Measurements from ENCODE around the gene NCOR2. TPM values are rescaled to one million over a fixed set of nuclear protein-coding genes. Genes with fewer than 3 reads are reported as not detected.

Gene NCOR2
- total and polyA plus RNA-seq, 2 of the 8 experiments (the other 6 are each of a cell fraction or from before 2014, with no cell fraction given) = 14.8 to 275 TPM

DNA sequence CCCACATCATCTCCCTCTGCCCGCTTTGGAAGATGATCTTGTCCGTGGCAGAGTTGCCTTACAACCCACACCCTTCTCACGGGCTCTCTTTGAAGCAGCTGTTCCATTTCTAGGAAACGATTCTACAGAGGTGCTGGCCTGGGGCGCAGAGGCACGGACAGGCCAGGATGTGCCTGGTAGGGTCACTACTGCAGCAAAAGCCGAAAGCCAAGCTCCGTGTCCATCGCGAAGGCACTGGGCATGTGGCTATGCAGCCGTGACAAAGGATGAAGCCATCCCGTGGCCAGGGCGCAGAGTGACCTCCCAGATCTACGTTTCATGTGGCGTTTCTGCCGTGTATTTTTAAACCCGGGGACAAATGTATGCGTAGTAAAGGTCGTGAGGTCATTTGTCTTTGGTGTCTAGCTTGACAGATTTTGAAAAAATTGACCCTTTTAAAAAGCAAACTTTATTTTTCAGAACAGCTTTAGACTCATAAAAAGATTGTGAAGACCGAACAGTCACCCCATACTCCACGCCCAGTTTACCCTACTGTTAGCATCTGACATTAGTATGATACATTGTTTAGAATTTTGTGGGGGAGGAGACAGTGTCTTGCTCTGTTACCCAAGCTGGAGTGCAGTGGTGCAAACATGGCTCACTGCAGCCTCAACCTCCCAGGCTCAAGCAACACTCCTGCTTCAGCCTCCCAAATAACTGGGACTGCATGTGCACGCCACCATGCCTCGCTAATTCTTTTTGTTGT is 40.4 kb upstream of the NCOR2 start:
- FAIRE-seq = no peak

More for the DNA sequence above, 40.4 kb upstream of the NCOR2 start:
- POLR2A ChIA-PET (ENCODE audit: partially characterized antibody) = no interaction called here
- Histone ChIP-seq H3K4ac (replicated peaks; ENCODE audit: insufficient read length, low read depth, low read length) (no peak overlapping the region), H2BK5ac (ENCODE audit: low read depth, low read length) (no peak overlapping the region; the same call in 1 of the 2 replicates), H3K18ac (ENCODE audit: extremely low read depth, low read length) (no peak overlapping the region), H3K23ac (ENCODE audit: insufficient read length) (no peak overlapping the region), H4K20me1 (replicated peaks in 1 of 2; ENCODE audit: control insufficient read depth in 1 of 2, insufficient read depth in 2 of 2, low read length in 2 of 2) (no peaks in the 10 kb centered on the region), H3K36me3 (ENCODE audit: control insufficient read depth in 2 of 4, insufficient read depth in 4 of 4, low read length in 3 of 4) (no peaks in the 10 kb centered on the region), H3K56ac (replicated peaks; ENCODE audit: insufficient read length, low read depth, low read length) (no peak overlapping the region), H3K4me2 (ENCODE audit: insufficient read depth in 1 of 2, low read depth in 2 of 2, low read length in 2 of 2) (no peak overlapping the region), H3K79me2 (ENCODE audit: control insufficient read depth in 1 of 2, insufficient read depth in 2 of 2, low read length in 2 of 2) (no peaks in the 10 kb centered on the region), H2BK15ac (ENCODE audit: low read length) (no peak overlapping the region), H4K8ac (ENCODE audit: extremely low read depth, insufficient read depth, low read length) (no peak overlapping the region), H3K14ac (ENCODE audit: insufficient read length) (no peak overlapping the region), H3K23me2 (ENCODE audit: low read depth, low read length) (no peaks in the 10 kb centered on the region), H2AK5ac (ENCODE audit: low read depth, low read length) (0 out of 2 replicates have a peak overlapping the region, but pooled peaks have one; percentile 28), H3K9me3 (ENCODE audit: insufficient read depth in 2 of 2, low read depth in 1 of 2, low read length in 1 of 2) (no peaks in the 10 kb centered on the region), H3K4me1 (replicated peaks in 1 of 4; ENCODE audit: control insufficient read depth in 3 of 4, insufficient read depth in 4 of 4, low read length in 3 of 4) (peaks cover 0 to 9% (median 5%) of the 10 kb centered on the region in 4 experiments; a peak in 5 of 7 replicates), H3K27ac (ENCODE audit: low read depth, low read length) (no peak overlapping the region), H2AFZ (ENCODE audit: low read length) (no peak overlapping the region), H2BK20ac (ENCODE audit: low read length) (peak overlapping the region; percentile 66; the same call in 1 of the 2 replicates), H3K9ac (replicated peaks in 1 of 4; ENCODE audit: extremely low read depth in 1 of 4, low read depth in 3 of 4, low read length in 3 of 4) (no peak overlapping the region), H4K91ac (replicated peaks; ENCODE audit: insufficient read length, low read length) (peak overlapping the region; percentile 83), H3K79me1 (ENCODE audit: low read depth, low read length) (no peaks in the 10 kb centered on the region), H2BK12ac (ENCODE audit: low read depth, low read length) (peak overlapping the region; percentile 91; the same call in 1 of the 2 replicates), H3K27me3 (replicated peaks in 1 of 4; ENCODE audit: control insufficient read depth in 3 of 4, extremely low read depth in 1 of 4, insufficient read depth in 3 of 4, low read length in 3 of 4) (0 out of 7 replicates have a peak, but pooled peaks cover 0 to 2% (median 0%) of the 10 kb centered on the region in 4 experiments), H4K5ac (ENCODE audit: insufficient read length, low read depth, low read length) (no peak overlapping the region), H3K4me3 (ENCODE audit: extremely low read depth in 1 of 4, insufficient read depth in 2 of 4, low read depth in 3 of 4, low read length in 4 of 4) (no peak overlapping the region), H2BK120ac (replicated peaks; ENCODE audit: low read depth, low read length) (no peak overlapping the region)
- 92% methylated on average over 23 of the region's 23 CpGs; no CpG with 5 or more reads in 1 of the 2 experiments for WGBS, 2 experiments (ENCODE audit: extremely low coverage in 1 of 2, insufficient coverage in 1 of 2, insufficient read length in 1 of 2, insufficient replicate concordance in 2 of 2, low coverage in 1 of 2, low lambda C conversion rate in 2 of 2, missing lambda C conversion rate in 1 of 2)
- TF ChIP-seq EGR1 (IDR thresholded peaks at IDR 0.05; ENCODE audit: borderline replicate concordance, low read depth, low read length) (no peak), PHF8 (conservative IDR thresholded peaks at IDR 0.05; ENCODE audit: low read depth, low read length) (no peak)
- CTCF ChIA-PET (ENCODE audit: partially characterized antibody) = interaction anchor here (0.6 to 2.0 kb wide), 3 partner anchors 8 to 154 kb away, joined by 3 to 5 read pairs (median 4); no protein-coding TSS in a partner anchor
- no peak for DNase-seq (ENCODE audit: low read depth in 1 of 2, low spot score in 2 of 2)

All from H1 (cell line).